Stimulated activated CD8-positive, alpha-beta memory T cell treated with anti-CD3 and anti-CD28 coated beads, Interleukin-15, amount 100 ng/mL, for 24 hours (primary cell): ENCODE data around the gene WDR75.
"Not testable (repeated sequence)": the region's sequence is repeated elsewhere in the genome, so short reads cannot be mapped to it uniquely, and the experiment has no call there.

ENCODE experiments used
- DNase-seq: peaks from one replicate; pipeline ENCODE4 v3.0.0-alpha.2; 2020; ENCODE audit warnings: low read depth

Gene WDR75

GRCh38 chr2:189441709-189442074 lies 418 bp downstream of the WDR75 start:
- DNase-seq: no peak

- no peak for DNase-seq
Observed at GRCh38 chr2:189442468-189442867, 1.2 kb downstream of the WDR75 start.

- no peak for DNase-seq
Observed at GRCh38 chr2:189444322-189444721, 3.0 kb downstream of the WDR75 start.

- no peak for DNase-seq
Observed at GRCh38 chr2:189446780-189447179, 5.5 kb downstream of the WDR75 start.

GRCh38 chr2:189454009-189454408 lies 12.7 kb downstream of the WDR75 start:
- DNase-seq: no peak

- DNase-seq: no peak
Observed at GRCh38 chr2:189465076-189465475, 23.8 kb downstream of the WDR75 start.

- no peak for DNase-seq
Observed at GRCh38 chr2:189465478-189465877, 24.2 kb downstream of the WDR75 start.

GRCh38 chr2:189466046-189466445 lies 24.8 kb downstream of the WDR75 start:
- DNase-seq: no peak

GRCh38 chr2:189466656-189467055 lies 25.4 kb downstream of the WDR75 start:
- no peak for DNase-seq

GRCh38 chr2:189467160-189467559 lies 25.9 kb downstream of the WDR75 start:
- no peak for DNase-seq

GRCh38 chr2:189467593-189467992 lies 26.3 kb downstream of the WDR75 start:
- no peak for DNase-seq

GRCh38 chr2:189474526-189474925 lies 33.3 kb downstream of the WDR75 start:
- DNase-seq: no peak

- DNase-seq: no peak
Observed at GRCh38 chr2:189477756-189478155, 36.5 kb downstream of the WDR75 start.

GRCh38 chr2:189478289-189478688 lies 37.0 kb downstream of the WDR75 start:
- not testable (repeated sequence) for DNase-seq

GRCh38 chr2:189481071-189481470 lies 39.8 kb downstream of the WDR75 start:
- DNase-seq: no peak

- no peak for DNase-seq
Observed at GRCh38 chr2:189483571-189483970, 42.3 kb downstream of the WDR75 start.

GRCh38 chr2:189483980-189484740 lies 42.9 kb downstream of the WDR75 start:
- no peak for DNase-seq

GRCh38 chr2:189485146-189485545 lies 43.9 kb downstream of the WDR75 start:
- DNase-seq: no peak

- no peak for DNase-seq
Observed at GRCh38 chr2:189486237-189486770, 45.0 kb downstream of the WDR75 start.

GRCh38 chr2:189487283-189488007 lies 46.2 kb downstream of the WDR75 start:
- no peak for DNase-seq

- no peak for DNase-seq
Observed at GRCh38 chr2:189488008-189488310, 46.7 kb downstream of the WDR75 start.

GRCh38 chr2:189492451-189492850 lies 51.2 kb downstream of the WDR75 start:
- DNase-seq: no peak

GRCh38 chr2:189498205-189498604 lies 56.9 kb downstream of the WDR75 start:
- DNase-seq: no peak

GRCh38 chr2:189499137-189499536 lies 57.9 kb downstream of the WDR75 start:
- DNase-seq: no peak
